Astrocyte (in vitro differentiated cells and primary cell): ENCODE data around the gene JSRP1. TPM values are rescaled to one million over a fixed set of nuclear protein-coding genes. Genes with fewer than 3 reads are reported as not detected.

ENCODE experiments used
- DNase-seq: peaks from one replicate; pipeline ENCODE4 v3.0.0-alpha.2; 2010; ENCODE audit warnings: low read depth
- FAIRE-seq: peaks from 2 replicates; lab custom pipeline; 2011; peaks lifted over from hg19 to GRCh38; lab: Jason Lieb, UNC
- H2AFZ ChIP-seq: 2 replicates; pipeline ENCODE4 v1.6.0; 2012; ENCODE audit warnings: low read depth, low read length, inconsistent platforms
- H3K27ac ChIP-seq: 2 replicates; pipeline ENCODE4 v1.5.1; 2011; ENCODE audit warnings: low read depth, low read length, inconsistent platforms
- H3K27me3 ChIP-seq: 2 replicates; pipeline ENCODE4 v1.6.0; 2011; ENCODE audit warnings: low read length, inconsistent platforms; ENCODE audit not compliant: insufficient read depth
- H3K36me3 ChIP-seq: 2 replicates; pipeline ENCODE4 v1.5.1; 2011; ENCODE audit warnings: low read length, inconsistent platforms; ENCODE audit not compliant: insufficient read depth
- H3K4me1 ChIP-seq: 2 replicates; pipeline ENCODE4 v1.5.1; 2011; ENCODE audit warnings: low read length, inconsistent platforms; ENCODE audit not compliant: insufficient read depth
- H3K4me2 ChIP-seq: 2 replicates; pipeline ENCODE4 v1.6.0; 2012; ENCODE audit warnings: low read length, inconsistent platforms
- H3K4me3 ChIP-seq: 2 replicates; pipeline ENCODE4 v1.5.1; 2011; ENCODE audit warnings: low read depth, mild to moderate bottlenecking, low read length, inconsistent platforms; ENCODE audit not compliant: insufficient read depth
- H3K79me2 ChIP-seq: 2 replicates; pipeline ENCODE4 v1.6.0; 2012; ENCODE audit warnings: mild to moderate bottlenecking, low read length, inconsistent platforms; ENCODE audit not compliant: insufficient read depth
- H3K9ac ChIP-seq: 2 replicates; pipeline ENCODE4 v1.6.0; 2012; ENCODE audit warnings: mild to moderate bottlenecking, low read length, inconsistent platforms
- H3K9me3 ChIP-seq: 2 replicates; pipeline ENCODE4 v1.5.1; 2012; ENCODE audit warnings: low read depth, mild to moderate bottlenecking, low read length, inconsistent platforms; ENCODE audit not compliant: insufficient read depth
- H4K20me1 ChIP-seq: 2 replicates; pipeline ENCODE4 v1.6.0; 2012; ENCODE audit warnings: low read length, inconsistent platforms; ENCODE audit not compliant: insufficient read depth
- H3K27ac Mint-ChIP-seq: one replicate; pipeline ENCODE4 v1.8.0; 2021; ENCODE audit warnings: mild to moderate bottlenecking, mixed read lengths; ENCODE audit not compliant: unreplicated experiment
- H3K27me3 Mint-ChIP-seq: one replicate; pipeline ENCODE4 v1.8.0; 2021; ENCODE audit warnings: low read depth, mixed read lengths; ENCODE audit not compliant: unreplicated experiment
- H3K36me3 Mint-ChIP-seq: one replicate; pipeline ENCODE4 v1.8.0; 2021; ENCODE audit warnings: low read depth, mixed read lengths; ENCODE audit not compliant: unreplicated experiment
- H3K4me1 Mint-ChIP-seq: one replicate; pipeline ENCODE4 v1.8.0; 2021; ENCODE audit warnings: low read depth, mixed read lengths; ENCODE audit not compliant: unreplicated experiment
- H3K4me3 Mint-ChIP-seq: one replicate; pipeline ENCODE4 v1.8.0; 2021; ENCODE audit warnings: mild to moderate bottlenecking, moderate library complexity, mixed read lengths; ENCODE audit not compliant: unreplicated experiment
- H3K9me3 Mint-ChIP-seq: one replicate; pipeline ENCODE4 v1.8.0; 2021; ENCODE audit warnings: mild to moderate bottlenecking, mixed read lengths; ENCODE audit not compliant: unreplicated experiment
- CTCF ChIP-seq: IDR thresholded peaks from 2 replicates; pipeline ENCODE4 v1.5.1; 2011; ENCODE audit warnings: low read depth, mild to moderate bottlenecking, inconsistent platforms, low read length, moderate library complexity; ENCODE audit not compliant: insufficient read depth
- EZH2 ChIP-seq: IDR thresholded peaks from 2 replicates; pipeline ENCODE4 v1.6.1; 2012; ENCODE audit warnings: mild to moderate bottlenecking, low read length, inconsistent platforms; ENCODE audit not compliant: insufficient read depth
- total RNA-seq: library from RNA; stranded (reverse); gene quantifications from 2 replicates; pipeline ENCODE4 v1.2.1, GENCODE V29; 2021

Gene JSRP1
- total RNA-seq, 1 donor from 2014 or later = 0.36 TPM

DNA sequence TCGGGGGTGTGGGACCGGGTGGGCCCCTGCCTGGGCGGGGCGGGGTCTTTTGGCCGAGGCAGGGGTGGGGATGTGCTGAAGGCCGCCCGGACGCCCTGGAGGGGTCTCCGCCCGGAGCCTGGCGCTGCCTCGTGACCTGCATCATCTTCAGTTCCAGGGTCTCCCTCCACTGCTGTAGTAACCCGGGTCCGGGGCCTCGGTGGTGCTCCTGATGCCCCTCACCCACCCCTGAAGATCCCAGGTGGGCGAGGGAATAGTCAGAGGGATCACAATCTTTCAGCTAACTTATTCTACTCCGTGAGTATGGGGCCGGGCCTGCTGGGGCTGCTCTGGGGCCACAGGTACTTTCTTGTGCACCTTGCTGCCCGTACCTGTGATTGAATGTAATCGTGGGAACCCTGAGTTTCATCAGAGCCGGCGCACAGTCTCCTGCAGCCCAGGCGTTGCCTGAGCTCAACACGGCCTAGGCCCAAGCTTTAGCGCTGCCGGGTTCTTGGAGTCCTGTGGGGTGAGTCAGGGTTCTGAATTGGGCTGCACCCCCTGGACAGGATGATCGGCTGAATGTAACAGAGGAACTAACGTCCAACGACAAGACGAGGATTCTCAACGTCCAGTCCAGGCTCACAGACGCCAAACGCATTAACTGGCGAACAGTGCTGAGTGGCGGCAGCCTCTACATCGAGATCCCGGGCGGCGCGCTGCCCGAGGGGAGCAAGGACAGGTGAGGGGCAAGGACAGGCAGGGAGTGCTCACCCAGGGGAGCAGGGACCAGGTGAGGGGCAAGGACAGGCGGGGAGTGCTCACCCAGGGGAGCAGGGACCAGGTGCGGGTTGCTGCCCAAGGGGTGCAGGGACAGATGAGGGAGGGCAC is 15.3 kb upstream of the JSRP1 start:
- no peaks in the 10 kb centered on the region for H3K27me3 ChIP-seq
- FAIRE-seq = peak; percentile 17
- peak overlapping the region; percentile 76 for H3K27ac ChIP-seq

GRCh38 chr19:2270423-2271233 is 14.4 kb upstream of the JSRP1 start:
- Histone ChIP-seq H3K9ac (peak overlapping the region; percentile 99), H3K36me3 (peaks cover 3% of the 10 kb centered on the region), H2AFZ (no peak overlapping the region), H4K20me1 (peaks cover 60% of the 10 kb centered on the region), H3K9me3 (no peaks in the 10 kb centered on the region), H3K27ac (peak overlapping the region; percentile 91), H3K4me1 (peaks cover 32% of the 10 kb centered on the region), H3K27me3 (no peaks in the 10 kb centered on the region), H3K79me2 (peaks cover 61% of the 10 kb centered on the region), H3K4me2 (peak overlapping the region; percentile 96), H3K4me3 (peak overlapping the region; percentile 96)
- Mint-ChIP-seq H3K27me3 (no peaks in the 10 kb centered on the region), H3K4me3 (peak overlapping the region; percentile 95), H3K9me3 (no peaks in the 10 kb centered on the region), H3K4me1 (peaks cover 17% of the 10 kb centered on the region), H3K27ac (no peak overlapping the region), H3K36me3 (peaks cover 14% of the 10 kb centered on the region)
- FAIRE-seq = no peak
- TF ChIP-seq EZH2 = no peak
- no peak for TF ChIP-seq CTCF
- peak; percentile 66 for DNase-seq

More for the DNA sequence above, 15.3 kb upstream of the JSRP1 start:
- peak overlapping the region; percentile 95 for H3K4me3 Mint-ChIP-seq
- Histone ChIP-seq H4K20me1 (peaks cover 67% of the 10 kb centered on the region), H2AFZ (no peak overlapping the region), H3K36me3 (peaks cover 3% of the 10 kb centered on the region), H3K4me1 (peaks cover 29% of the 10 kb centered on the region), H3K4me3 (peak overlapping the region; percentile 96), H3K9ac (peak overlapping the region; percentile 99), H3K9me3 (no peaks in the 10 kb centered on the region), H3K4me2 (peak overlapping the region; percentile 96), H3K79me2 (peaks cover 63% of the 10 kb centered on the region)
- H3K36me3 Mint-ChIP-seq = peaks cover 14% of the 10 kb centered on the region
- H3K9me3 Mint-ChIP-seq = no peaks in the 10 kb centered on the region
- H3K27ac Mint-ChIP-seq = peak overlapping the region; percentile 98
- H3K4me1 Mint-ChIP-seq = peaks cover 17% of the 10 kb centered on the region
- peak; percentile 81 for DNase-seq
- no peaks in the 10 kb centered on the region for H3K27me3 Mint-ChIP-seq
- TF ChIP-seq CTCF = no peak
- TF ChIP-seq EZH2 = no peak
